Stimulated activated CD8-positive, alpha-beta memory T cell treated with anti-CD3 and anti-CD28 coated beads, Interleukin-15, amount 100 ng/mL, for 24 hours (primary cell): Measurements from ENCODE around the gene STARD3.

Source experiments
- DNase-seq: peaks from one replicate; pipeline ENCODE4 v3.0.0-alpha.2; 2020; ENCODE audit warnings: low read depth

Gene STARD3

DNA sequence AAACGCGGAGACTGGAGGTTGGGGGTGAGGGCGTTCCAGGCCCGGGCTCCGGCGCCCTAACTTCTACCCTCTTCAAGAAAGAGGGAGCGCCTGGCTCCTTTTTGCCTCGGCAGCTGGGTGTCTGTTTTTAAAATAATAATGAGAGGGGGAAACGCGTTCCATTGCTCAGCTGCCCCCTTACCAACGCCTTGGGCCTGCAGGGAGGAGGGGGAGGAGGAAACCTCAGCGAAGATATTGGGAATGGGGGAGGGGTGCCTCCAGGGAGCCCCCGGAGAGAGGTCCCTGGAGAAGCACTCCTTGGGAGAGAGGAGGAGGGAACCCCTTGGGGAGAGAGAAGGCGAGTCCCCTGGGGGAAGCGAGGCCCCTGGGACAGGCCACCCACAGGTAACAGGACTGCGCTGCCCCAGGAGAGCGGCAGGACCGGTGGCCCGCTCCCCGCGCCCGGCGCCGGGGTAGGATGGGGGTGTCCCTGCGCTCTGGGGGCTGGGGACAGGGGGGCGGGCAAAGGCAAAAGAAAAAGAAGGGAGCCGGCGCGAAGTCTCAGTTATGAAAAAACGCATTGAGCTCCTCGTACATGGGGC lies 31.9 kb upstream of the STARD3 start:
- no peak for DNase-seq

DNA sequence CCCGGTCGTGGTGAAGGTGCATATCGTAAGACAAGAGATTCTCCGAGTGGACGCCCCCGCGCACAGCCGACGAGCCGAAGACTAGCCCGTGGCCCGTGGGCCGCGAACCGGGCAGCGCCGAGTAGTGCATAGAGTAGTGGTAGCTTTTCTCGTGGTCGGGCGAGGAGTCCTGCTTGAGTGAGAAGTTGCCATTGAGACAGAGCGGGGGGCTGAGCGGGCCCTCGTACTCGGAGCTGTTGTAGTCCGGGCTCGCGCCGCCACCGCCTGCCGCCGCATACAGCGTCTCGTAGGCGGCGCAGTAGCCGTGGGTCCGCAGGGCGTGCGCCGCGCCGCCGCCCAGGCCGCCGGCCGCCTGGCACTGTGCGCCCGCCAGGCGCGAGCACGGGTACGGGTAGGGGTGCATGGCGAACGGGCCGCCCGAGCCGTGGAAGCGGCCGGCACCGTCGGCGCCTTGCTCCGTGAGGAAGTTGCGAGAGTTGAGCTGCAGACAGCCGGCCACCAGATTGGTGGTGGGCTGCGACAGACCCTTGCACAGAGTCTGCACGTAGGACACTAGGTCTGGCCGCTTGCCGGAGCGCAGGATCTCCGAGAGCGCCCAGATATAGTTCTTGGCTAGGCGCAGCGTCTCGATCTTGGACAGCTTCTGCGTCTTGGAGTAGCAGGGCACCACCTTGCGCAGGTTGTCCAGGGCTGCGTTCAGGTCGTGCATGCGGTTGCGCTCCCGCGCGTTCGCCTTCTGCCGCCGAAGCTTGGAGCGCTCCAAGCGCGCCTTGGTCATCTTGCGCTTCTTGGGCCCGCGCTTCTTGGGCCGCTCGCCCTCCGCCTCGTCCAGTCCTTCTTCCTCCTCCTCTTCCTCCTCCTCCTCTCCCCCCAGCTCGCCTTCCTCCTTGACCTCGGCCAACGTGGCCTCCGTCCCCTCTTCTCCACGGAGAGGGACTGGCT lies 31.2 kb upstream of the STARD3 start:
- no peak for DNase-seq

DNA sequence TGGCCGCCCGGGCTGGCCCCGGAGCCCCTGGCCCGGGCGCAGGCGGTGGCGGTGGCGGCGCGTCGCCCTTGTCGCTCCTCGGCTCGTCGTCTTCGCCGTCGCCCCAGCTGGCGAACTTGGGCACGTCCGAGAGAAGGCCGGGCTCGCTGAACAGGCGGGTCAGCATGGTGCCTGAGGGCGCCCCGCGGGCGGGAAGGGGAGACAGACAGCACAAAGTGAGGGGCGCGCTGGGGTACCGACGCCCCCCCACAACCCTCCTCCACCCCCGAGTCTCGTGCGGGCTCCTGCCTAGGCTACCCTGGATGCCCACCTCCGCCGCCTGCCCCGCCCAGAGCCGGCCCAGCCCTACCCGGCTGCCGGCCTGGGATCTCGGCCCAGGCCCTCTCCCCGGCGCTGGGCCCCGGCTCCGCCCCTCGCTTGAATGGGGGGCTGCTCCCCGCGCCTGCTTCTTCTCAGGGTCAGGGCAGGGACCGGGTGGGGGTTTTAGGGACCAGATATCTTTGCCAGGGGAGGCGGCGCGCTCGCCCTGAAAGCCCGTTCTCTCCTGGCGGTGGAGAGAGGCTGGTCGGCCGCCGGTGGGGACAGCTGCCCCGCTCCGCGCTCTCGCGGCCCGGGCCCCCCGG lies 30.4 kb upstream of the STARD3 start:
- DNase-seq: no peak

DNA sequence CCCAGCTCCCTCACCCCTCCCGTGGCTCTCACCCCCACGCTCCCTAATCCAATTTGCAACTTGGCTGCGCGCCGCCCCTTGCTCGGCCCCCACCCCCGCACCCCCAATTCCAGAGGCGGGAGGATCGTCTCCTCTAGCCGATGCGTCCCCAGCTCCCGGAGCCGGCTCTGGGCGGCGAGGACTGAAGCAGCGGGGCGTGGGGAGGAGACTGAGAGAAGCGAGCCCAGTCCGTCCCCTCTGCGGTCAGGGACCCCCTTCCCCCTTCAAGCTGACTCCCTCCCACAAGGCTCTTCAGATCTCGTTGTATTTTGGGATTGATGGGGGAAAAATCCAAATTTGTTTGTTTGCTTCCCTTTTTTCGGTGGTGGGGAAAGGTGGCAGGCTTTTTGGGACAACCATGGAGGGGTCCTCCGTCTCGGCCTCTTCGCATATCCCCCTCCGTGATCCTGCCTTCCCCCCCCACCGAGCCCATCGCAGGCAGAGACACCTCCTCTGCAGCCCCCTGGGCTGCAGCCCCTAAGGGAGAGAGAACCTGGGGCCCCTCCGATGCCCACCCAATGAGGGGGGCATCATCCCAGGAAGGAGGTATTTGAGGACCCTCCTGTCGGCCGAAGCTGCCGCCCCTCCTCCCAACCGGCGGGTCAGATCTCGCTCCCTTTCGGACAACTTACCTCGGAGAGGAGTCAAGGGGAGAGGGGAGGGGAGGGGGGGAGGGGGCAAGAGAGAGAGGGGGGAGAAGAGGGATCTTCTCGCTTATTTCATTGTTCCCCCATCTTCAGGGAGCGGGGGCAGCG lies 29.7 kb upstream of the STARD3 start:
- no peak for DNase-seq

DNA sequence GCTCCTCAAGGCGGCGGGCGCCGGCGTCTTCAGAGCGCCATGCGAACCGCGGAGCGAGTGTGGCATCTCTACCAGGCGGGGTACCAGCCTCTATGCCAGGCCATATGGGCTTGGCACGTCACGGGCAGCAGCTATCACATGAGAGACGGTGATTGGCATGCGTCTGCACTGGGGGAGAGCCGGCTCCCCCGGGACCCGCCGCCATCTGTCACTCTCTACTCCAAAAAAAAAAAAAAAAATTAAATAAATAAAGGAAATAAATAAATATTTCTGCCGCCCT lies 29.2 kb upstream of the STARD3 start, which contains the start of gene NEUROD2:
TSS of gene NEUROD2 (minus strand) at position 70 of the 280 bp plus-strand sequence. CDS start 1,321 bp downstream, outside the sequence.
- DNase-seq: no peak

DNA sequence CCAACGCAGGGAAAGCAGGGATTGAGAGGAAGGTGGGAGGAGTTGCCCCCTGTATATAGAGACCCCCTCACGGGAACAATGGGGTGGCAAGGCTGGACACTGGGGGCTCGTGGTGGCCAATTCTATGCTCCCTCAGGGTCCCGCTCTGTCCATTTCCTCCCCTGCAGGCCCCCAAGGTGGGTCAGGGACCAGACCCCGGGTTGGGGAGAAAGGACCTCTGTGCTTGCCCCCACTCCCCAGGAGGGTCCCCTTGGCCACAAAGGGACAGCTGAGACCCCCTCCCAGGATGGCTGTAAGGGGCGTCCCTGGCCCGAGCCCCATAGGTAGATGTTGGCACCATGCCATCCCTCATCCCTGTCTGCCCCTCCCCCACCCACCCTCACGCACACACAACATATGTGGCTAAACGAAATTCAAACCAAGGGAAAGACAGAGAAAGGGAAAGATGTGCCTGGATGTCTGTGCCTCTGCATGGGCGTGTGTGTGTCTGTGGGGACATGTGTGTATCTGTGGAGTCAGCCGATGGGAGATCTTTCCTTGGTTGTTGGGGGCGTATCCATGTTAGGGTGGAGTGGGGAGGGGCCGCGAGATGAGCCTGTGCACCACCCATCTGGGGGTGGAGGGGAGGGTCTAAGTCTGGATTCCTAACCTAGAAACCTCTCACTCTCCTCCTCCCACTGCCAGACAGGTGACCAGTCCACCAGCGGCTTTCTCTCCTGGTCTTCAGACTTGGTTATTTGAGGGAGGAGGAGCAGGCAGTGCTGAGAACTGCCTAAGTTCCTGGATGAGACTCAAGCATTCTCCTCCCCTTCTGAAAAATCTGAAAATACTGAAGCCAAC lies 28.6 kb upstream of the STARD3 start:
- DNase-seq: no peak

DNA sequence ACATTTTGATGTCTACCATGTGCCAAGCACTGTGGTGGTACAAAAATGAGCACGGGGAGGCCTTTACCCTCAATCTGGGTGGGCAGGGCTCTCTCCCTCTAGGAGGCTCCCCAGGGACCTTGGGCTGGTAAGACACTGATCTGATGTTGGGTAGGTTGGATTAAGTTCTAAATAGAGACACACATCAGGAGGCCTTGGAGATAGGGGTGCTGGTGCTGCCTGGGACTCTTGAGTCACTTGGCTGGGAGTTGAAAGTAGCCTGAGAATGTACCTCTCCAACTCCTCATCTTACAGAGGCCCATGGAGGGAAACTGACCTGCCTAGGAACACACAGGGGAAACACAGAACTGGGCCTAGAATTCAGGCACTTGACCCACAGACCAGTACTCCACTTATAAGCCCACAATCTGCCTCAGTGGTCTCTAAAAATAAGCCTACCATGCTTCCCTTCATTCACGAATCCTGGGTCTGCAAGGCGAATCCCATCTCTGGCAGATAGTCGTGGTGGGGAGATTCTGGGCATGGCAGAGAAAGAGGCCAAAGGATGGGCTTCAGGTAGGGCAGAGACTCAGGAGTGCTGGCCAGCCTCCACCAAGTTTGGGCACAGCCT lies 27.4 kb upstream of the STARD3 start:
- DNase-seq: no peak

DNA sequence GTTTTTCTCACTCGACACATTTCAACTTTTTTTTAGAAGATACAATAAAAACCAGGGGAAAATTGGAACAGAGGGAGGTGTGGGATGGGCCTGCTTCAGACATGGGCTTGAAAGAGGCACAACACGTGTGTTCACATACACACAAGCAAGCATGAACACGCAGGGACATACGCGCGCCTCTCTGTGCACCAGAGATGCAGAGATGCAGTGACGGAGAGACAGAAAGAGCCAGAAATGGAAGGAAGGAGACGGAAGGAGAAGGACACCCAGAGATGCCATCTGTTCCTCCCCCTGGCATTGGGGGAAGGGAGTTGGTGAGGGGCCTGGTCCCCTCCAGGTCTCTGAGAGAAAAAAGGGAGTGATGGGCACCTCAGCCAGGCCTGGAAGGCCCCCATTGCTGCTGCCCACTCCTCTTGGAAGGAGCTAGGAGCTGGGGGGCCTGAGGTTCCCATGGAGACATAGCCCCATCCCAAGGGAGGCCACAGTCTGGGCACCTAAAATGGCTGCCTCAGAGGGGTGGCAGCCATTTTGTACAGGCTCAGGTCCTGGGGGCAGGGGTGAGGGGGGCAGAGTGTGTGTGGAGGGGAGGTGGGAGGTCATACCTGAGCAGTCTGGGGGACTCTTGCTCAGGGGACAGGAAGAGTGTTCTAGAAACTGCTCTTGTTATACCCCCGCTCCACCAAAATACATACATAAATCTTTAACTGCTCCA lies 25.4 kb upstream of the STARD3 start:
- no peak for DNase-seq

DNA sequence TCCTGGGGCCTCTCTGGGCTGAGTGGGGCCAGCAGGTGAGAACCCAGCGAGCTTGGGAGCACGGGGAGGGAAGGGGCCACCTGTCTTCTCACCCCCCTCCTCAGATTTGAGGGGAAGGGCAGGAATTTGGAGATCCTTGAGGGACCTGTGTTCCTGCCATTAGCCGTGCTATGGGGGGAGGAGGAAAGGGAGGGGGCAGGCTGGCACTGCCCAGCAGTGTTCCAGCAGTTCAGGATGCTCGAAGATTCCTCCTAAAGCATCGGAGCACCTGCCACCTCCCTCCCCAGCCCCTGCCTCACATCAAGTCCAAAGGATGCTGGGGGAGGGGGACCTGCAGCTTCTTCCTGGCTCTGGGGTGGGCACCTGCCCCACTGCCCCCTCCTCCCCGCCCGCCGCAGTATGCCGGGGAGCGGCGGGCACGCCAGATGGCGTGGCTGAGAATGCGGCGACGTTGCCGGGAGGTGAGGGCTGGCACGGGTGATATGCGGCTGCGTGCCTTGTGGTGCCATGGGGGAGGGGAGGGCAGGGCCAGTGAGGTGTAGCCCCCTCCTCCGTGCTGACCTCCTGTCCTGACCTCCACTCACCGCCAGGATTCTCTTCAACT lies 24.6 kb upstream of the STARD3 start:
- DNase-seq: no peak

DNA sequence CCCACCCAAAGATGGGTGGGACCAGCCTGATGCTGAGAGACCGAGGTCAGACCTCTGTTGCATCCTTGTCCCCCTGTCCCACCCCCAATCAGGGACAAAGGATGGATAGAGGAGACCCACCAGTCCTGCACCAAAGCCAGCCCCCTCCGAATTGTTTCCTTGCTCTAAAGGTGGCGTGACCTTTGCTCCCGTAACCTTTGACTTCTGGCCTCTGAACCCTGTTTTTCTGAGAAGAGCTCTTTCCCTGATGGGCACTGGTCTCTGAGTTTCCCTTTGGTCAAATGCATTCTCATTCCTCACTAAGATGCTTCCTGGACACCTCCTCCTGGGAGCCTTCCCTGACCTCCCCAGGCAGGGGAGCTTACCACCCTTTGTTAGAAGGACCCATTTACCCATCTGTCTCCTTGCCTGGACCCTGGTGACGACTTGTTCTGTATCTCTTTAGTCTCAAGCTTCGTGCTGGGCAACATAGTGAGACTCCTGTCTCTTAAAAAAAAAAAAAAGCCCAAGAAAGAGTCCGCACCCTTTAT lies 23.9 kb upstream of the STARD3 start:
- no peak for DNase-seq

DNA sequence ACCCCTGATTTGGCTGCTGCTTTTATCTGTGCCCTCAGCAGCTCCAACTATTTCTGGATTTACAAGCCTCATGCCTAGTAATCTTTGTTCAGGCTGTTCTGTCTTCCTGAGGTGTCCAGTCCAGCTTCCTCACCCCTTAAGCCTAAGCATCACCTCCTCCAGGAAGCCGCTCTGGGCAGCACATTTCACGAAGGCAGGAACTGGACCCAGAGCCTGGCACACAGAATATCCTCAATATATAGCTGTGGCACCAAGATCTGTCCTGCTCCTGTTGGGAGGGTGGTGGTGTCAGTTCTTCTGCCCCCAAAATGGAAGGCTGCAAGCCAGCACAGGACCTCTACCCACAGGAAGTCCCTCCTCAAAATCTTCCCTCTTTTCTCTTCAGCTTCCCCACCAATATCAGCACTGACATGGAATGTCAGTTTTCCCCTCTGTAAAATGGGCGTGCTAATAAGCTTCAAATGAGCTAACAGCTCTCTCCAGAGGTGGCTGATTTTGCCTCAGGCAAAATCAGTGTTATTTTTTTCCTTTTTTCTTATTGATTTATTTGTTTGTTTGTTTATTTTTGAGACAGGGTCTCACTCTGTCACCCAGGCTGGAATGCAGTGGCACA lies 22.3 kb upstream of the STARD3 start:
- DNase-seq: no peak

DNA sequence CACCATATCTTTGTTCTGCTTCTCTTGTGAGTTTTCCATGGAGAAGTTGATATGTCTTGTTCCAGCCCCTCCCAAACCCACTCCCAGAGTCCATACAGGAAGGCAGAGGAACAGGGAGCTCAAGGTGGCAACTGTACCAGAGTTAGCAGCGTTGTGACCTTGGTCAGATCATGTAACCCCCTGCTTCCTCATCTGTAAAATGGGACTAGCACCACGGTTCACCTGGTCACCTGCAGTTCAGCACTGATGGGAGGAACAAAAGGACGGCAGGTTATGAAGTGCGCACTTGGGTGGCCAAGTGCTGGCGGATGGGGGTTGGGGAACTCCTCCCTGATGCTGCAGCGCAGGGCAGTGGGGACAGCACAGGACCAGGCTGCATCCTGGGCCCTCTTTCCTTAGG lies 21.5 kb upstream of the STARD3 start:
- no peak for DNase-seq

DNA sequence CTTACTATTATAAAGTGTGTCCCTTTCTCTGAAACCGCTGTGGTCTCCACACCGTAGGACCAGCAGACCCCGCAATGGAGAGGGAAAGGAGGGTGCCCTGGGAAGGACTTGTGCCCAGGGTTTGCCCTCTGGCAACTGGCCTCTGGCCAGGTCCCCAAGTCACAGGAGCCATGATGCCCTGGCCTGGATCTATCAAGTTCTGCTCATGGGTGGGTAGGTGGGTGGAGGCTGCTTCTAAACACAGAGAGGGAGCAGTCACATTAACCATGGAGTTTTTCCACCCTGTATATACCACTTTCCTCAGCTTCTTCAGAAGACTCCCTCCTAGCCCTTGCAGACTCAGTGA lies 19.9 kb upstream of the STARD3 start:
- DNase-seq: no peak

DNA sequence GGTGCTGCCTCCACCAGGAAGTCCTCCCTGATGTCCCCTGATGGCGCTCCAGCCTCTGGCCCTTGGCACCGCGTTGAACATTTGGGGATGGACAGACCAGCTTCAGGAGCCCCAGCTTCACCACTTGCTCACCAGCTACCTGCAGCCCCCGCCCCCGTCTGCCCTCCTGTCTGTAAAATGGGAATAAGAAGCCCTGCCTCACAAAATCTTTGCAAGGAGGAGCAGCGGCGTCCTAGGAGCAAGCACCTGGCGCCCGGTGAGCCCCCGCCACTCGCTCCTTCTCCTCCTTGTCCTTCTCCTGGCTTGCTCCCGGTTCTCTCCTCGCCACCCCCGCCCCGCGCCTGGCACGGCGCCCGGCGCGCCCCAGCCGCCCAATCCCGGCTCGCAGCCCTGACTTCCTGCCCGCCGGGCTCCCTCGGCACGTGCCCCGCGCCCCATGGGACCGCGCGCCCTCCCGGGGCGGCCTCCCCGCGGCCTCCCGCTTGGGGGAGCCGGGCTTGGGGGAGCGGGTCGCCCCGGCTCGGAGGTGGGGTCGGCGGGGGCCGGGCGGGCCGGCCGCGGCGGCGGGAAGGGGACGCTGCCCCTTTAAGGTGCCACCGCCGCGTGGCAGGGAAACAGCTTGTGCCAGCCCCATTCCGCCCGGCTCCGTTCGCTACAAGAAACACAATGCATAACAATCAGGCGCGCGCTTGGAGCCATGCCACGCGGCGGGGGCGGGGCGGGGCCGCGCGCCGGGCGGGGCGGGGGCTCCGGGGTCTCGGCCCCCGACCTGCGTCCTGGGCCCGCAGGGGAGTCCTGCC lies 19.3 kb upstream of the STARD3 start:
- peak; percentile 41 for DNase-seq

DNA sequence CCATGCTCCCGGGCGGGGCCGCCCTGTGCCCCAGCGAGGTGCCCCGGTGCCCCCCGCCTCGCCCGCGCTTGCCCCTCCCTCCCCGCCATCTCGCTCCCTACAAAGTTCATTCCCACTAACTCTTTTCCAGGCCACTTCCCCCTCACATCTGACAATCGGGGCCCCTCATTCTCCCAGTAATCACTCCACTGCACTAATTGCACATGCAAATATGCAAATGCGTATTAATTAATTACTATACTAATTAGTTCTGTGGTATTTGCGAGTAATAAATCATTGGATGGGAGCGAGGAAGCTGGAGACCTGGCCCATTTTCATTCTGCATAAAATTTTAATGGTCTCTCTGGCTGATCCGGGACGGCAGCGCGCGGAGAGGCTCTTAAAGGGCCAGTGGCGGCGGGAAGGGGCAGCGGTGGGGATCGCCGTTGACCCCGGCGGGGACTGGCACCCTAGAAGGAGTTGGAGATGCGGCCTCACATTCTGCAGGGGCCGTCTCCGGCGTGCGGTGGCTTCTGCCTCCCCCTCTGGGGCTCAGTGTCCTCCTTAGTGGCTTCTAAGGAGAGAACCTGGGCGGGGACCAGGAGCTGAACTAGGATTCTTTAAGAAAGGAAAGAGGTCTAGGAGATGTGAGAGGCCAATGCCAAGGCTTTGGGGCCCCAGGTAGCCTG lies 18.6 kb upstream of the STARD3 start:
- no peak for DNase-seq

DNA sequence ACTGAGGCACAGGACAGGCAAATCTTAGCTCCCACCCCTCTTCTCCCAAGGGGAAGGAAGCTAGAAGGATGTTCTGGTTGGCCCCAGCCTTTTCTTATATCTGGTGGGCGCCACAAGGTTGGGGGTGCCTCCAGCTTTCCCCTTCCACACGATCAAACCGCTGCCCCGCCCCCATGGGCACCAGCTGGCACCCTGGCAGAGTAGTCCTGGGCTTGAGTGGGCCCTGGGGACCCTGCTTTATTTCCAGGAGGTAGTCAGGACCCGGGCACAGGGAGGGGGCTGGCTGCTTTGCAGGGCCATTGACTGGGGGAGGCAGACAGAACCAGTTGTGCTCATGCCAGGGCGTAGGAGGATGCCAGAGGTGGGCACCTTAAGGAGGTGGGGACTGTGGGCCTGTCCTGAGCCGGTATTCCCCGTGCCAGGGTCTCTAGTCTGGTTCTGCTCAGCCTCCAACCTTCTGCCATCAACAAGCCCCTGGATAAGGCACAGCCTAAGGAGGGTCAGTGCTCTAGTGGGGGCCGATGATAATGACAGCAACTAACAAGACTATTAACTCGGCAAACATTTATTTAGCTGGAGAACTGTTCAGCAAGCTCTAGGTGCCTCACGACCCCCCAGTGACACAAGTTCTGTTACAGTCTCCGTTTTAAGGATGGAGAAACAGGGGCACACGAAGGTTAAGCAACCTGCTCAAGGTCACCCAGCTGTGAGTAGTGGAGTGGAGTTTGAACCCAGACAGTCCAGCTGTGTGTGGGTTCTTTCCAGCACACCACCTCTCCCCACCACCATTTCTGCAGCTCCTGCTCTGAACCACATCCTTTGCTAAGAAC lies 17.8 kb upstream of the STARD3 start:
- DNase-seq: no peak

DNA sequence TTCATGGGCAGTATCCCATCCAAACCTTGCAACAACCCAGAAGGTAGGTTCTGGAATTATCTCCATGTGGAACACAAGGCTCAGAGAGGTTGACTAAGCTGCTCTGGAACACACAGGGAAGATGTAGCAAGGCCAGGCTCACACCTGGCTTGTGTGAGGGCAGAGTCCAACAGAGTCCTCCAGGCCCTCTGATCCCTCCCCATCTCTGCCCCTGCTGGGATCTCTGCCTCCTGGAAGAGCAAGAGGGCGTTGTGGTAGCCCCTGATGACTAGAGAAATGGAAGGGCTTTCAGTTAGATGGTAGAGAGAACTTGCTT lies 17.2 kb upstream of the STARD3 start:
- no peak for DNase-seq
